ENCODE measurements around the gene NFIX. TPM values are rescaled to one million over a fixed set of nuclear protein-coding genes. Genes with fewer than 3 reads are reported as not detected.

Gene NFIX
- total RNA-seq, 1 donor from 2014 or later: 16.9 TPM

Other genes with a start within 250 kb of the NFIX start
- gene BEST2, start 243.7 kb upstream of the NFIX start, total RNA-seq: not detected in 2 replicates
- 6.2 and 12.0 TPM in 2 replicates for gene HOOK2, start 219.9 kb upstream of the NFIX start, total RNA-seq
- gene JUNB, start 204.0 kb upstream of the NFIX start, total RNA-seq: 71.4 and 164 TPM in 2 replicates
- gene PRDX2, start 193.7 kb upstream of the NFIX start, total RNA-seq: 199 and 256 TPM in 2 replicates
- not detected in 2 replicates for gene THSD8, start 193.4 kb upstream of the NFIX start, total RNA-seq
- gene RNASEH2A, start 188.9 kb upstream of the NFIX start, total RNA-seq: 15.0 and 16.6 TPM in 2 replicates
- gene RTBDN, start 160.9 kb upstream of the NFIX start, total RNA-seq: not detected in 2 replicates
- 0.26 and 1.1 TPM in 2 replicates for gene MAST1, start 157.0 kb upstream of the NFIX start, total RNA-seq
- 19.1 and 33.5 TPM in 2 replicates for gene DNASE2, start 114.0 kb upstream of the NFIX start, total RNA-seq
- 0.13 and 0.25 TPM in 2 replicates for gene KLF1, start 108.3 kb upstream of the NFIX start, total RNA-seq
- gene GCDH, start 104.3 kb upstream of the NFIX start, total RNA-seq: 18.9 and 20.4 TPM in 2 replicates
- gene SYCE2, start 76.2 kb upstream of the NFIX start, total RNA-seq: 0.25 and 0.26 TPM in 2 replicates
- 44.6 and 49.3 TPM in 2 replicates for gene FARSA, start 61.8 kb upstream of the NFIX start, total RNA-seq
- 1,348 and 1,401 TPM in 2 replicates for gene CALR, start 56.9 kb upstream of the NFIX start, total RNA-seq
- 52.4 and 59.2 TPM in 2 replicates for gene RAD23A, start 49.6 kb upstream of the NFIX start, total RNA-seq
- gene GADD45GIP1, start 38.3 kb upstream of the NFIX start, total RNA-seq: 17.6 and 24.0 TPM in 2 replicates
- 0.25 and 0.26 TPM in 2 replicates for gene DAND5, start 25.9 kb upstream of the NFIX start, total RNA-seq
- 25.4 and 43.5 TPM in 2 replicates for gene LYL1, start 107.4 kb downstream of the NFIX start, total RNA-seq
- gene TRMT1, start 121.3 kb downstream of the NFIX start, total RNA-seq: 20.3 and 26.2 TPM in 2 replicates
- 36.2 and 46.7 TPM in 2 replicates for gene NACC1, start 122.8 kb downstream of the NFIX start, total RNA-seq
- gene STX10, start 154.9 kb downstream of the NFIX start, total RNA-seq: 57.1 and 62.4 TPM in 2 replicates
- 18.6 and 31.1 TPM in 2 replicates for gene IER2, start 154.9 kb downstream of the NFIX start, total RNA-seq